Heart right ventricle (tissue), 16 donors: Measurements from ENCODE around the gene CNTFR. TPM values are rescaled to one million over a fixed set of nuclear protein-coding genes. Genes with fewer than 3 reads are reported as not detected.

Experiments
- ATAC-seq, 8 donors: fragments of 200-7000 bp; cut with Tn5 transposase; one replicate each; pipeline ENCODE4 v1.9.1; 2020; ENCODE audit warnings: mild to moderate bottlenecking in 8 of 8, moderate library complexity in 8 of 8, moderate number of reproducible peaks in 1 of 8
- DNase-seq, 2 donors: peaks; one replicate each; pipeline ENCODE4 v3.0.0-alpha.2; 2020
- H3K27ac ChIP-seq, 10 donors: fragments of 200-600 bp; sonication (generic) in 2 of 10; one replicate each; pipeline versions ENCODE4 v1.5.0 to v1.8.0; 2020 to 2022; ENCODE audit warnings: mild to moderate bottlenecking in 3 of 10
- H3K27me3 ChIP-seq, 7 donors: fragments of 200-600 bp; one replicate each; pipeline ENCODE4 v1.8.0; 2021 to 2022; ENCODE audit warnings: mild to moderate bottlenecking in 2 of 7
- H3K36me3 ChIP-seq, 9 donors: fragments of 200-600 bp; sonication (generic) in 1 of 9; one replicate each; pipeline versions ENCODE4 v1.5.0 to v1.8.0; 2020 to 2022; ENCODE audit warnings: mild to moderate bottlenecking in 2 of 9
- H3K4me1 ChIP-seq, 9 donors: fragments of 200-600 bp; sonication (generic) in 1 of 9; one replicate each; pipeline versions ENCODE4 v1.5.0 to v1.8.0; 2020 to 2022; ENCODE audit warnings: mild to moderate bottlenecking in 4 of 9
- H3K4me3 ChIP-seq, 10 donors: fragments of 200-600 bp; sonication (generic) in 2 of 10; one replicate each; pipeline versions ENCODE4 v1.5.0 to v1.8.0; 2020 to 2022; ENCODE audit warnings: mild to moderate bottlenecking in 7 of 10, moderate library complexity in 2 of 10
- H3K9me3 ChIP-seq, 11 donors: fragments of 200-600 bp in 10 of 11; sonication (generic) in 2 of 11; one replicate each; pipeline versions ENCODE4 v1.5.0 to v1.8.0; 2013 to 2022; ENCODE audit warnings: mild to moderate bottlenecking in 2 of 11, control low read depth in 1 of 11, moderate library complexity in 1 of 11
- WGBS, 2 donors: extraction: QIAGEN DNeasy Blood & Tissue Kit; methylation state at CpG; one replicate each; pipeline ENCODE4 v1.1.7; 2013; ENCODE audit warnings: inconsistent platforms in 1 of 2; 5-methylcytosine and 5-hydroxymethylcytosine counted together
- intact Hi-C, 10 donors: fragments of 100-400 bp; cut with DNase I; formaldehyde crosslinking; loops; one replicate each; pipeline versions ENCODE4 v1.11.1 to v1.14.2; 2022
- polyA plus RNA-seq, 2 donors: library from polyadenylated mRNA; stranded (reverse); fragments of 200-250 nt; gene quantifications; one replicate each; pipeline ENCODE4 v1.2.3, GENCODE V29; 2013
- total RNA-seq, 10 donors: library from RNA; stranded (reverse); fragmentation: NEBNext Ultra II Directional in 3 of 10; extraction: Animal tissue kit (Norgen Biotek cat#: 25700) in 3 of 10; gene quantifications; one replicate each; pipeline versions ENCODE4 v1.2.1 to v1.2.4, GENCODE V29; 2021 to 2023
- TF ChIP-seq, protein P1 (sequence below), 9 donors: fragments of 200-600 bp; sonication (generic) in 2 of 9; IDR thresholded peaks; one replicate each; pipeline versions ENCODE4 v1.5.0 to v1.8.0; 2021 to 2022; ENCODE audit warnings: antibody characterized with exemption in 9 of 9, mild to moderate bottlenecking in 5 of 9, moderate library complexity in 1 of 9
- donor health status: Arrhythmogenic right ventricular cardiomyopathy.
- donor health status: ischemic (EF 13 %, LVEDD 7.1; RV severe dilation, severe dysfunction).
- donor health status: healthy with polysubstance abuse.
- donor health status: DM: no; HTN: yes; CAD: no.
- donor health status: DM: no; HTN: no; CAD: no.
- donor health status: ischemic (EF 25% LVEDD 6.9; RV normal size, moderate dysfunction).
- donor health status: ischemic (EF 25% LVEDD 5.7; RV mildly dilated, moderate dysfunction).
- donor health status: healthy.
- donor health status: DM: yes; HTN: yes; CAD: no.
- donor health status: Ischemic cardiomyopathy.
- donor health status: ischemic (EF 35%, LVEDD 5.7; RV mildly dilated, moderate dysfunction).
- donor health status: nonischemic (EF 11% LVEDD 7.7; RV severe dilation, severe dysfunction).
- donor health status: DM: yes; HTN: yes; CAD: no.
- donor health status: PGD.
- donor health status: ischemic (EF 29% LVEDD 5.4; RV normal size, mild dysfunction).
- donor health status: nonischemic (EF 23%, LVEDD 6.1; RV moderate dilation, normal function).

The CNTFR gene
- total and polyA plus RNA-seq, 12 donors: 0.76 to 6.2 (median 2.9) TPM

DNA sequence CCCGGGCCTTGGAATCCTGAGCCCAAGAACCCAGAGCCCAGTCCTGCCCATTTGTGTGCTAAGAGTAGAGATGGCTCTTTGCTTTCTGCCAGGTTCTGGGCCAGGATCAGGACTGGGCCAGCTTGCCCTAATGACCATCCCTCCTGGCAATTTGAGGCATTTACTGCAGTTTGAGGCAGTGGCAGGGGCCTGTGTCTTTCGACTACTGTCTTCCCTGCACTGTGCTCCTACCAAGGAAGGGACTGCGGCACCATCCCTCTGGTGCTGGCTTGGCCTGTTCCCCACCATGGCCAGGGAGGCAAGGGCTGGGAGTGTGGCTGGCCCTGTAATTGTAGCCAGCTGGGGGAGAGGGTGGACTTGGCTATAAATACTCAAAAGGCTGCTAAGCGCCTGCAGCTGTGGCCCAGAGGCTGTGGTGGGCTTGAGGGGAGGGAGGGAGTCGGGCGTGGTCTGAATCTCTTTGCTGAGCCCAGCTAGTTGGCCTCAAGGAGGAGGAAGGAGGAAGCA is 71.4 kb downstream of the CNTFR start:
- peaks cover 0 to 5% (median 3%) of the 10 kb centered on the region in 9 donors for H3K4me1 ChIP-seq
- no peak for DNase-seq
- WGBS, 2 donors: 85 to 91% methylated on average over 6 of the region's 6 CpGs

GRCh38 chr9:34517185-34517584 is 72.3 kb downstream of the CNTFR start:
- no peak for DNase-seq
- H3K4me3 ChIP-seq: no peak overlapping the region
- H3K27me3 ChIP-seq: peaks cover 0 to 3% (median 0%) of the 10 kb centered on the region in 7 donors
- TF ChIP-seq, protein P1, sequence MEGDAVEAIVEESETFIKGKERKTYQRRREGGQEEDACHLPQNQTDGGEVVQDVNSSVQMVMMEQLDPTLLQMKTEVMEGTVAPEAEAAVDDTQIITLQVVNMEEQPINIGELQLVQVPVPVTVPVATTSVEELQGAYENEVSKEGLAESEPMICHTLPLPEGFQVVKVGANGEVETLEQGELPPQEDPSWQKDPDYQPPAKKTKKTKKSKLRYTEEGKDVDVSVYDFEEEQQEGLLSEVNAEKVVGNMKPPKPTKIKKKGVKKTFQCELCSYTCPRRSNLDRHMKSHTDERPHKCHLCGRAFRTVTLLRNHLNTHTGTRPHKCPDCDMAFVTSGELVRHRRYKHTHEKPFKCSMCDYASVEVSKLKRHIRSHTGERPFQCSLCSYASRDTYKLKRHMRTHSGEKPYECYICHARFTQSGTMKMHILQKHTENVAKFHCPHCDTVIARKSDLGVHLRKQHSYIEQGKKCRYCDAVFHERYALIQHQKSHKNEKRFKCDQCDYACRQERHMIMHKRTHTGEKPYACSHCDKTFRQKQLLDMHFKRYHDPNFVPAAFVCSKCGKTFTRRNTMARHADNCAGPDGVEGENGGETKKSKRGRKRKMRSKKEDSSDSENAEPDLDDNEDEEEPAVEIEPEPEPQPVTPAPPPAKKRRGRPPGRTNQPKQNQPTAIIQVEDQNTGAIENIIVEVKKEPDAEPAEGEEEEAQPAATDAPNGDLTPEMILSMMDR (IDR thresholded peaks at IDR 0.05): no peak
- no peaks in the 10 kb centered on the region for H3K9me3 ChIP-seq
- WGBS, 2 donors: 87% methylated on average over 7 of the region's 7 CpGs
- intact Hi-C loops: no loop called here
- H3K27ac ChIP-seq: no peak overlapping the region
- H3K4me1 ChIP-seq: no peaks in the 10 kb centered on the region
- ATAC-seq: no peak
- H3K36me3 ChIP-seq: no peaks in the 10 kb centered on the region

More for the DNA sequence above, 71.4 kb downstream of the CNTFR start:
- ATAC-seq: no peak
- Histone ChIP-seq H3K9me3 (no peaks in the 10 kb centered on the region), H3K27ac (no peak overlapping the region), H3K36me3 (no peaks in the 10 kb centered on the region), H3K4me3 (no peak overlapping the region), H3K27me3 (peaks cover 0 to 8% (median 0%) of the 10 kb centered on the region in 7 donors)
- TF ChIP-seq, protein P1 (IDR thresholded peaks at IDR 0.05): no peak
- intact Hi-C loops: no loop called here

DNA sequence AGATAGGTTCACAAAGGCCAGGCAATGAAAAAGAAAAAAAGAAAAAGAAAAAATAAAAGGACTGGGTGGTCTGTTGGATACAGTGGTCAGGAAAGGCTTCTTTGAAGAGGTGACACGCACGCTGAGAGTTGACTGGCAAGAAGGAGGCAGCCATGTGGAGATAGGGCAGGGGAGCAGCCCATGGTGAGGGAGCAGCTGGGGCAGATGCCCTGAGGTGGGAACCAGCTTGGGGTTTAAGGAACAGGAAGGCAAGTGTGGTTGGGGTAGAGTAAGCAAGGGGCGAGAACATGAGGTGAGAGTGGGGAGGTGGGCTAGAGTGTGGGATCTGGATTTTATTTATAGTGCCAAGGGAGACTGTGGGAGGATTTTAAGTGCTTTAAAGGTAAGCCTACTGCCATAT is 73.6 kb downstream of the CNTFR start:
- no peak overlapping the region for H3K4me3 ChIP-seq
- DNase-seq: no peak
- H3K36me3 ChIP-seq: no peaks in the 10 kb centered on the region
- H3K4me1 ChIP-seq: no peaks in the 10 kb centered on the region
- TF ChIP-seq, protein P1 (IDR thresholded peaks at IDR 0.05): no peak
- no peaks in the 10 kb centered on the region for H3K27me3 ChIP-seq
- WGBS, 2 donors: 90 to 91% methylated on average over 3 of the region's 3 CpGs
- H3K9me3 ChIP-seq: no peaks in the 10 kb centered on the region
- intact Hi-C loops: no loop called here
- no peak overlapping the region for H3K27ac ChIP-seq
- ATAC-seq: no peak

- ATAC-seq (no peak), DNase-seq (no peak)
- Histone ChIP-seq H3K27me3 (no peaks in the 10 kb centered on the region), H3K4me3 (no peak overlapping the region), H3K27ac (no peak overlapping the region), H3K9me3 (no peaks in the 10 kb centered on the region), H3K36me3 (no peaks in the 10 kb centered on the region), H3K4me1 (no peaks in the 10 kb centered on the region)
- TF ChIP-seq, protein P1 (IDR thresholded peaks at IDR 0.05): no peak
- WGBS, 2 donors: 86 to 91% methylated on average over 3 of the region's 3 CpGs
- intact Hi-C loops: no loop called here
Observed at GRCh38 chr9:34514816-34515215, 74.7 kb downstream of the CNTFR start.
